Epithelial cell of esophagus (primary cell): ENCODE results near the gene GALNT6.
A peak's percentile ranks its signal among the peaks of the same experiment; 100 is the strongest.

Experiments
- DNase-seq: peaks from one replicate; pipeline ENCODE4 v3.0.0; 2010; ENCODE audit warnings: low read depth
- H3K4me3 ChIP-seq: 2 replicates; pipeline ENCODE4 v1.5.1; 2011; ENCODE audit warnings: mild to moderate bottlenecking, low read length, control low read depth
- TF ChIP-seq, protein P1 (sequence below): IDR thresholded peaks from 2 replicates; pipeline ENCODE4 v1.5.1; 2011; ENCODE audit warnings: low read depth, mild to moderate bottlenecking, low read length, control low read depth, inconsistent platforms; ENCODE audit not compliant: insufficient read depth; ENCODE audit errors: missing control alignments

GALNT6 gene

DNA sequence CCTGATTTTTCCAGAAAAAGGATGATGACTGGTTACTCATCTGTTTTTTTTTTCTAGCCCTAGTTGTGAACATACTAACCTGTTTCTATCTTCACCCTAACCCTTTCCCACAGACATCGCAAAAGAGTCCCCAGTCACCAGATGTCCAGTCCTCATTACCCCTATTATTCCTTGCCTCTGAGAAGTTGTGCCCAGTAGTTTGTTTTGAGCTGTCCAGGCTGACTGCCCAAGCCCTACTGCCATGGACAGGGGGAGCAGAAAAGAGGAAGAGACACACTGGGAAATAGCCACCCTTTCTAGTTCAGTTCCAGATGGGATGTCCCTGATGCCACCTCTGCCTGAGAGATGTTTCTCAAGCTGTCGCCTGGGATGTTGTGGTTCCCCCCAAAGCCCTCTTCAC, 30.9 kb downstream of the GALNT6 start:
- no peak for DNase-seq
- no peak overlapping the region for H3K4me3 ChIP-seq
- TF ChIP-seq, protein P1, sequence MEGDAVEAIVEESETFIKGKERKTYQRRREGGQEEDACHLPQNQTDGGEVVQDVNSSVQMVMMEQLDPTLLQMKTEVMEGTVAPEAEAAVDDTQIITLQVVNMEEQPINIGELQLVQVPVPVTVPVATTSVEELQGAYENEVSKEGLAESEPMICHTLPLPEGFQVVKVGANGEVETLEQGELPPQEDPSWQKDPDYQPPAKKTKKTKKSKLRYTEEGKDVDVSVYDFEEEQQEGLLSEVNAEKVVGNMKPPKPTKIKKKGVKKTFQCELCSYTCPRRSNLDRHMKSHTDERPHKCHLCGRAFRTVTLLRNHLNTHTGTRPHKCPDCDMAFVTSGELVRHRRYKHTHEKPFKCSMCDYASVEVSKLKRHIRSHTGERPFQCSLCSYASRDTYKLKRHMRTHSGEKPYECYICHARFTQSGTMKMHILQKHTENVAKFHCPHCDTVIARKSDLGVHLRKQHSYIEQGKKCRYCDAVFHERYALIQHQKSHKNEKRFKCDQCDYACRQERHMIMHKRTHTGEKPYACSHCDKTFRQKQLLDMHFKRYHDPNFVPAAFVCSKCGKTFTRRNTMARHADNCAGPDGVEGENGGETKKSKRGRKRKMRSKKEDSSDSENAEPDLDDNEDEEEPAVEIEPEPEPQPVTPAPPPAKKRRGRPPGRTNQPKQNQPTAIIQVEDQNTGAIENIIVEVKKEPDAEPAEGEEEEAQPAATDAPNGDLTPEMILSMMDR = no peak

DNA sequence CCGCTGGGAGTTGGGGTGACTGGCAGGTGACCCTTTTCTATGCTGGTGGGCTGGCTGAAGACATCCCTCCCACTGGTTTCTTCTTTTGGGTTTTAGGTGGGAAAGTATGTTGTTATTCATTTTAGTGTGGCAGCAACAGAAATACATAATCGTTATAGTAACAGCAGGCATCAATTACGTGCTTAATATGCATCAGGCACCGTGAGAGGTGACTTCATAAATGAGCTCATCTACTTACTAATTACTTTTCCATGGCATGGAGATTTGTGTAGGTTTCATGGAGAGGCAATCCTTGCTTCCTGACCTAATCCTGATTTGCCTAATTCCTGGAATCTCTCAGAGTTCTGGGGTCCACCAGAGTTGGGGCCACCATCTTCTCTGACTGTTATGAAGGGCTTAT, 31.4 kb downstream of the GALNT6 start:
- H3K4me3 ChIP-seq = no peak overlapping the region
- no peak for DNase-seq
- TF ChIP-seq, protein P1 = no peak

DNA sequence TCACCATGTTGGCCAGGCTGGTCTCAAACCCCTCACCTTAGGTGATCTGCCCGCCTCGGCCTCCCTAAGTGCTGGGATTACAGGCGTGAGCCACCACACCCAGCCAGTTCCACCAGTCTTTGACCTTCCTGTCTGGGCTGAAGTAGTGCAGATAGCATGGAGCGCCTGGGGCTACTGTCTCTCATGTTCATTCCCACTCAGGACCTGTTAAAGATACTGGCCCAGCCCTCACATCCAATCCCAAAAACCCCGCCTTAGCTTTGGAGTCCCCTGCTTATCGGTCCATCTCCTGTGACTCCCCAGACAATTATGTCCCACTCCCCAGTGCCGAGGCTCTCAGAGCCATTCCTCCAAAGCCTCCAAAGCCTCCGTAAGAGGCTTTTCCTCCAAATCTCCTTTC, 32.7 kb downstream of the GALNT6 start:
- no peak for DNase-seq
- TF ChIP-seq, protein P1 = no peak
- H3K4me3 ChIP-seq = no peak overlapping the region

DNA sequence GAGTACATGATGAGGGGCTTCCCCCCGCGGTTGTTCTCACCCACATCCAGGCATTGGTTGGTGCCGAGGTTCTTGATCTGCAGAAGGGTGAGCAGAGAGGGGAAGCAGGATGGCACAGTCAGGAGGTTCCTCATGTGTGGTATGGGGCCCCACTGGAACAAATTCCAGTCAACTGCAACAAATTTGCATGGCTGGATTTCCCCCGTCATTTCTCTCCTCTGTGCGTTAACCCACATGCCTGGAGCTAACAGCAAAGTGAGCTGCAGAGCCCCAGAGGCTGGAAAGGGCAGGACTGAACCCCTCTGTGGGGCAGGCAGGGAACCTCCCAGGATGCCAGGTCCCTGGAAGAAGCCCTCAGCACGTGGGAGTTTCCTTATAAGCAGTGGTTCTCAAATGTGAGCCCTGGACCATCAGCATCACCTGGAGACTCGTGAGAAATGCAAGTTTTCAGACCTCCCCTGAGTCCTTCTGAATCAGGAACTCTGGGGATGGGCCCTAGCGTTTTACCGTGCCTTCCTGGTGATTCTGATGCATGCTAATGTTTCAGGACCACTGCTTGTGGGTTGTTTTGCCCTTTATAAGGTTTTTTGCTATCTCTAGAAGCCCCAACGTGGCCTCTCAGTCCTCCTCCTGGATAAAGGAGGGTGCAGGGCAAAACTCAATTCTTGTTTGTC, 33.7 kb downstream of the GALNT6 start:
- TF ChIP-seq, protein P1 = no peak
- H3K4me3 ChIP-seq = no peak overlapping the region
- no peak for DNase-seq

DNA sequence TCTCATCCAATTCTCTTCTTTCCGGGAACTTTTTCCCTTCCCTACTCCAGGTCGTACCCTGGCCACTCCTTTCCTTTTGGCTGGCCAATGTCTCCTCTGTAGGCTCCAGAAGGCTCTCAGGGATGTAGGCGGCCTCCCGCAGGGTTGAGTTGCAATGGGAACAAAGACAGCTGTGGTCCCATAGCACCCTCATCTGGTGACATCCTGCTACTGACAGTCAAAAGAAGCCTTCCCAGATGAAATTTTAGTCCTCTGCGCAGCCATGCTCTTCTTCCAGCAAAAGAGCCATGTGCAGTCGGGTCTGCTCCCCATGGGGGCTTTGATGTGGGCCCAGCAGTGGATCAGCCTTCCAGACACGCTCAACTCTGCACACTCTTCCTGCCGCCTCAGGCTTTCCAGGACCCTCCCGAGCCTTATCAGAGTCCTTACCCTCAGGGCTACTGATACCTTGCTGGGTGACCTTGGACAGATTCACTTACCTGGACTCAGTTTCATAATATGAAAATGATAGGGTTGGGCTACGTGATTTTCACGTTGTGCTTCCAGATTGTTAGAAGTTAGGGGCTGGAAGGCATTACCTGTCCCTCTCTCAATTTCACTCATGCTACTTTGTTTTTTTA, 39.2 kb downstream of the GALNT6 start:
- H3K4me3 ChIP-seq = no peak overlapping the region
- TF ChIP-seq, protein P1 = peak; percentile 75
- peak; percentile 60 for DNase-seq

DNA sequence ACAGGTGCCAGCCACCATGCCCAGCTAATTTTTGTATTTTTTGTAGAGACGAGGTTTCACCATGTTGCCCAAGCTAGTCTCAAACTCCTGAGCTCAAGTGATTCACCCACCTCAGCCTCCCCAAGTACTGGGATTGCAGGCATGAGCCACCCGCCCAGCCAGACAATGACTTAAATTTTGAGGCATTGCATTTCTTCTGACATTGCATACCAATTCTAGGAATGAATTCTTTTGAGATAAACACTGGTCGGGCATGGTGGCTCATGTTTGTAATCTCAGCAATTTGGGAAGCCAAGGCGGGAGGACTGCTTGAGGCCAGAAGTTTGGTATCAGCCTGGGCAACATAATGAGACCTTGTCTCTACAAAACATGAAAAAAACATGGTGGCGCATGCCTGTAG, 42.2 kb downstream of the GALNT6 start:
- TF ChIP-seq, protein P1 = no peak
- peak; percentile 89 for DNase-seq
- H3K4me3 ChIP-seq = no peak overlapping the region

DNA sequence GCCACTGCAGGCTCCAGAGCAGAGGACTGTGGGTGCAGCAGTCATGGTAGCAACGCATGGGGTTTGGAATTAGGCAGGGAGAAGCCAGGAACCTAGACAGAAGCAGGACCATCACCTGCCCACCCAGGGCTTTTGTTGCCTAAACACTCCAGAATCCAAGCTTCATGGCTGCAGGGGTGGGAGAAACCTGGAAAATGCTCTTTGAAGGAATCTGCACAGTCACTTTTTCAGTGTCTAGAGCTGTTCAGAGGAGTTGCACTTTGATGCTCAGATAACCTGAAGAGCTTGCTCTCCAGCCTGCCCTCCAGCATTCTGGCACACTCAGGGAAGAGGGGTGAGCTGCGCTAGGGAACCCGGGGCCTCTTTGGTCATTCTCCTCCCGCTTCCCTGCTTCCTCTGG, 43.1 kb downstream of the GALNT6 start:
- TF ChIP-seq, protein P1 = no peak
- H3K4me3 ChIP-seq = no peak overlapping the region
- no peak for DNase-seq
